Neutrophil (primary cell): ENCODE measurements around the gene RAB30.
"Not testable (repeated sequence)": the region's sequence is repeated elsewhere in the genome, so short reads cannot be mapped to it uniquely, and the experiment has no call there.

Source experiments
- H3K27ac ChIP-seq: fragments of 200-600 bp; sonication (generic); 2 replicates; pipeline ENCODE4 v1.5.1; 2016; ENCODE audit warnings: mild to moderate bottlenecking, moderate library complexity
- H3K27me3 ChIP-seq: fragments of 200-600 bp; sonication (generic); 2 replicates; pipeline ENCODE4 v1.6.0; 2016; ENCODE audit warnings: mild to moderate bottlenecking
- H3K36me3 ChIP-seq: fragments of 200-600 bp; sonication (generic); 2 replicates; pipeline ENCODE4 v1.5.1; 2017
- H3K4me1 ChIP-seq, 2 experiments: fragments of 200-600 bp in 1 of 2; sonication (generic) in 1 of 2; 1 replicate in 1 of 2; 2 replicates in 1 of 2; pipeline versions ENCODE4 v1.5.1 to v1.6.1; 2013 to 2016; ENCODE audit warnings: low read depth in 1 of 2, low read length in 1 of 2, mild to moderate bottlenecking in 1 of 2, moderate library complexity in 1 of 2; ENCODE audit not compliant: control insufficient read depth in 1 of 2, insufficient read depth in 1 of 2
- H3K4me3 ChIP-seq, 2 experiments: fragments of 200-600 bp in 1 of 2; sonication (generic) in 1 of 2; 1 replicate in 1 of 2; 2 replicates in 1 of 2; pipeline ENCODE4 v1.5.1; 2013 to 2016; ENCODE audit warnings: low read depth in 1 of 2, low read length in 1 of 2, mild to moderate bottlenecking in 1 of 2, moderate library complexity in 1 of 2
- H3K9me3 ChIP-seq: fragments of 200-600 bp; sonication (generic); 2 replicates; pipeline ENCODE4 v1.5.1; 2016
- TF ChIP-seq, protein P1 (sequence below): fragments of 200-600 bp; sonication (generic); IDR thresholded peaks from 2 replicates; pipeline ENCODE4 v1.5.1; 2016; ENCODE audit warnings: antibody characterized with exemption

Gene RAB30

DNA sequence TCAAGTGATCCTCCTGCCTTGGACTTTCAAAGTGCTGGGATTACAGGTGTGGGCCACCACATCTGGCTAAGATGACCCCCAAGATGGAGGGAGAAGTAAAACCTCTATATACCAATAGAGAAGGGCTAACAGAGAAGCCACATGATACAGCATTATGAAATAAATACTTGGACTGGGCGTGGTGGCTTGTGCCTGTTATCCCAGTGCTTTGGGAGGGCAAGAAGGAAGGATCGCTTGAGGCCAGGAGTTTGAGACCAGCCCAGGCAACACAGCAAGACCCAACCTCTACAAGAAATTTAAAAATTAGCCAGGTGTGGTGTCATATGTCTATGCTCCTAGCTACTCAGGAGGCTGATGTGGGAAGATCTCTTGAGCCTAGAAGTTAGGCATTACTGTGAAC, 61.7 kb downstream of the RAB30 start:
- no peak overlapping the region for H3K27ac ChIP-seq
- no peaks in the 10 kb centered on the region for H3K27me3 ChIP-seq
- H3K9me3 ChIP-seq: no peaks in the 10 kb centered on the region
- no peak overlapping the region for H3K4me3 ChIP-seq
- TF ChIP-seq, protein P1, sequence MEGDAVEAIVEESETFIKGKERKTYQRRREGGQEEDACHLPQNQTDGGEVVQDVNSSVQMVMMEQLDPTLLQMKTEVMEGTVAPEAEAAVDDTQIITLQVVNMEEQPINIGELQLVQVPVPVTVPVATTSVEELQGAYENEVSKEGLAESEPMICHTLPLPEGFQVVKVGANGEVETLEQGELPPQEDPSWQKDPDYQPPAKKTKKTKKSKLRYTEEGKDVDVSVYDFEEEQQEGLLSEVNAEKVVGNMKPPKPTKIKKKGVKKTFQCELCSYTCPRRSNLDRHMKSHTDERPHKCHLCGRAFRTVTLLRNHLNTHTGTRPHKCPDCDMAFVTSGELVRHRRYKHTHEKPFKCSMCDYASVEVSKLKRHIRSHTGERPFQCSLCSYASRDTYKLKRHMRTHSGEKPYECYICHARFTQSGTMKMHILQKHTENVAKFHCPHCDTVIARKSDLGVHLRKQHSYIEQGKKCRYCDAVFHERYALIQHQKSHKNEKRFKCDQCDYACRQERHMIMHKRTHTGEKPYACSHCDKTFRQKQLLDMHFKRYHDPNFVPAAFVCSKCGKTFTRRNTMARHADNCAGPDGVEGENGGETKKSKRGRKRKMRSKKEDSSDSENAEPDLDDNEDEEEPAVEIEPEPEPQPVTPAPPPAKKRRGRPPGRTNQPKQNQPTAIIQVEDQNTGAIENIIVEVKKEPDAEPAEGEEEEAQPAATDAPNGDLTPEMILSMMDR: no peak
- no peaks in the 10 kb centered on the region for H3K36me3 ChIP-seq
- H3K4me1 ChIP-seq: no peaks in the 10 kb centered on the region

DNA sequence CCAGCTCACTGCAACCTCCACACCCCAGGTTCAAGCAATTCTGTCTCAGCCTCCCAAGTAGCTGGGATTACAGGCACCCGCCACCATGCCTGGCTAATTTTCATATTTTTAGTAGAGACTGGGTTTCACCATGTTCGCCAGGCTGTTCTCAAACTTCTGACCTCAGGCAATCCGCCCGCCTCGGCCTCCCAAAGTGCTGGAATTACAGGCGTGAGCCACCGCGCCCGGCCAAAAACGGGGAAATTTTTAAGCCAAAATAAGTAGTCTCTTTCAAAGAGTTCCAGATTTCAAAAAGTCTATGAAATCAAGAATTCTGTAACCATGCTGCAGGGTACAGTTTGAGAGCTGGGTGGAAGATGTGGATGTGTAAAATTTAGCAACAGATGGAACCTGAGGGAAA, 62.6 kb downstream of the RAB30 start:
- not testable (repeated sequence) for H3K4me1 ChIP-seq, H3K27ac ChIP-seq, H3K27me3 ChIP-seq, H3K36me3 ChIP-seq, H3K9me3 ChIP-seq, H3K4me3 ChIP-seq

DNA sequence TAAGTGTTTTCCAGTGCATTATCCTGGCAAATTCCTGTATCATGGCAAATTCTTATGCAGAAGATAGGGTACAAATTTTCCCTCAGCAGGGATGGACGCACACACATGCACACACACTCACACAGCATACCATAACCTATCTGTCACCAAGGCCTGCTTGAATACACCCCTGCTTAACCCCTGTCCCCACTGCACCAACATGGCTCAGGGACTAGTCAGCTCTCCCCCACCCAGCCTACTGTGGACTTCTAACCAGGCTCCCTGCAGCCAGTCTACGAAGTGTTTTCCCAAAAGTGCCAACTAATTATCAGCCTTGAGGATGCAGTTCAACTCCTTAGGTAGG, 63.1 kb downstream of the RAB30 start:
- no peaks in the 10 kb centered on the region for H3K4me1 ChIP-seq
- TF ChIP-seq, protein P1: no peak
- no peak overlapping the region for H3K27ac ChIP-seq

DNA sequence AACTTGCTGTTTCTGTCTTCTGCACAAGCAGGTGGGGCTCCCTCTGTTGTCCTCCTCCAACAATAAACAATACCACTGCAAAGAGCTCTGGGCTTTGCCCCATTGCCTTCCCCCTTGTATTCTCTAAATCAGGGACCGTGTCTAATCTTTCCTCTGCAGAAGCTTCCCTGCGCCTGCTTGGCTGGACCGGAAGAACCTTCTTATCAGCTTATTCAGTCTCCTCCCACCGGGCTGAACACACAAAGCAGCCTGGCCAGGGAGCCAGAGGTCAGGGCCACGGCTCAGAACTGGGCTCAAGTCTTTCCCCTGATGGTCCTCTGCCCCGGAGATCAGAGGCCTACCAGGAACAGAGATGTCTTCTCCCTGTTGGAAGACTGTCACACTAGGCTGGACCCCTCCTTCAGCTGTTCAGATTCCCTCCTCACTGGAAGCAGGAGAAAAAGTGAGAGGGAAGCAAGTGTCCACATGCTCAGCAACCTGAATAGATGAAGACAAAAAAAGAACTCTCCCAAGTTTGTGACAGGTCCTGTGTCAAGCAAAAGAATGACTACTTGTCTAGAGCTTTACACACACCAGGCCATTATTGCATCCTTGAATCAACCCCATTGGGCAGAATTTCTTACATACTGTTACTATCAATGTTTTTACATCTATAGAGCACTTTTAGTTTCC, 63.7 kb downstream of the RAB30 start:
- H3K4me1 ChIP-seq: no peaks in the 10 kb centered on the region
- H3K36me3 ChIP-seq: no peaks in the 10 kb centered on the region
- no peak overlapping the region for H3K27ac ChIP-seq
- H3K27me3 ChIP-seq: no peaks in the 10 kb centered on the region
- H3K9me3 ChIP-seq: no peaks in the 10 kb centered on the region
- TF ChIP-seq, protein P1: no peak
- H3K4me3 ChIP-seq: no peak overlapping the region

More for the DNA sequence above, 63.1 kb downstream of the RAB30 start:
- Histone ChIP-seq H3K36me3 (no peaks in the 10 kb centered on the region), H3K27me3 (no peaks in the 10 kb centered on the region), H3K9me3 (no peaks in the 10 kb centered on the region), H3K4me3 (no peak overlapping the region)

DNA sequence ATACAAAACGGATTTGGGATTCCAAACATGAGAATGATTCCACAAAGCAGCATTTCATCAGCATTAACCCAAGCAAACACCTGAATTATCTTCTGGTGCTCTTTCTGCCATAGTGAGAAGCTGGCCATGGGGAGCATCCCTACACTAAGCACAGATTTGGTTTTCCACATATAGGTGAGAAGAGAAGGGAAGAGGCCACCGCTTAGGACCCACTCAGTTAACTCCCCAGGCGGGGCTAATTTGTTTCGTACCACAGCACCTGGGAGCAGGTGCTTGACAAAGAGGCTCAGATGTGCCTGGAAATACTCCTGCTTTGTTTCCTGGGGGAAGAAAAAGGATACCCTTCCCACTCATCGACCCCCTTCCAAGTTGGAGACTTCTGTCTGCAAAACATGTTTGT, 64.2 kb downstream of the RAB30 start:
- Histone ChIP-seq H3K36me3 (no peaks in the 10 kb centered on the region), H3K27ac (no peak overlapping the region), H3K27me3 (no peaks in the 10 kb centered on the region), H3K4me1 (no peaks in the 10 kb centered on the region), H3K9me3 (no peaks in the 10 kb centered on the region), H3K4me3 (no peak overlapping the region)
- TF ChIP-seq, protein P1: no peak

DNA sequence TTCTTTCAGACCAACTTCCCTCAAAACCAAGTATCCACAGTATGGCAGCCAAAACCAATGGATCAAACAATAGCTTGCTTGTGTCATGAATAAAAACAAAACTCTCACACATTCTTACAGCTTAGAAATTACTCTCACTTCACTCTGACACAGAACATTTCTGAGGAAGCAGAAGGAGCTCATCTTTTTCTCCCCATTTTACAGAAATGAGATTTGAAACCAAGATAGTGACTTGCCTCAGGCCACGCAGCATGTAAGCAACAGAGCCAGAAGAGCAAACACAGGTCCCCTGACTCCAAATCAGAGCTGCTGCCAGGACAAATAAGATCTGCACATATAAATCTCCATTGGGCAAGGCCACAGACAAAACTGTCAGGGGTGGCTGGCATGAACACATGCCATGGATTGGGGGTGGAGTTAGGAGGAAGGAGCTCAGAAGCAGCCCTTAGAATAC, 64.8 kb downstream of the RAB30 start:
- no peaks in the 10 kb centered on the region for H3K27me3 ChIP-seq
- TF ChIP-seq, protein P1: no peak
- H3K4me3 ChIP-seq: no peak overlapping the region
- no peaks in the 10 kb centered on the region for H3K9me3 ChIP-seq
- no peaks in the 10 kb centered on the region for H3K4me1 ChIP-seq
- H3K27ac ChIP-seq: no peak overlapping the region
- H3K36me3 ChIP-seq: no peaks in the 10 kb centered on the region
